KMS-11 (cell line): Measurements from ENCODE around the gene ZMYND8.

Source experiments
- H2AFZ ChIP-seq: fragments of 200-600 bp; sonication (generic); 2 replicates; pipeline ENCODE4 v1.6.1; 2016; ENCODE audit warnings: antibody characterized with exemption, mixed run types, low read depth
- H3K27ac ChIP-seq: fragments of 200-600 bp; sonication (generic); 2 replicates; pipeline ENCODE4 v1.6.1; 2016; ENCODE audit warnings: mild to moderate bottlenecking, mixed run types
- H3K27me3 ChIP-seq: fragments of 200-600 bp; sonication (generic); 2 replicates; pipeline ENCODE4 v1.6.1; 2017; ENCODE audit warnings: mild to moderate bottlenecking, low read depth, mixed run types, moderate library complexity; ENCODE audit not compliant: insufficient read depth
- H3K36me3 ChIP-seq: fragments of 200-600 bp; sonication (generic); 2 replicates; pipeline ENCODE4 v1.6.1; 2017; ENCODE audit warnings: mild to moderate bottlenecking, mixed run types; ENCODE audit not compliant: insufficient read depth
- H3K4me1 ChIP-seq: fragments of 200-600 bp; sonication (generic); 2 replicates; pipeline ENCODE4 v1.6.1; 2016; ENCODE audit warnings: mild to moderate bottlenecking, low read depth, mixed run types; ENCODE audit not compliant: poor library complexity, severe bottlenecking
- H3K4me2 ChIP-seq: fragments of 200-600 bp; sonication (generic); 2 replicates; pipeline ENCODE4 v1.7.0; 2016; ENCODE audit warnings: mild to moderate bottlenecking, mixed run types
- H3K4me3 ChIP-seq: fragments of 200-600 bp; sonication (generic); IDR thresholded peaks from 2 replicates; pipeline ENCODE4 v1.6.1; 2017; ENCODE audit warnings: low read depth, low read length, mixed read lengths; ENCODE audit not compliant: insufficient read depth
- H3K79me2 ChIP-seq: fragments of 200-600 bp; sonication (generic); 2 replicates; pipeline ENCODE4 v1.6.1; 2016; ENCODE audit warnings: low read depth, mixed run types; ENCODE audit not compliant: insufficient read depth
- H3K9ac ChIP-seq: fragments of 200-600 bp; sonication (generic); 2 replicates; pipeline ENCODE4 v1.6.1; 2016; ENCODE audit warnings: mild to moderate bottlenecking, mixed run types
- H4K20me1 ChIP-seq: fragments of 200-600 bp; sonication (generic); 2 replicates; pipeline ENCODE4 v1.6.1; 2016; ENCODE audit warnings: mild to moderate bottlenecking, mixed run types; ENCODE audit not compliant: insufficient read depth
- CTCF ChIP-seq: fragments of 200-600 bp; sonication (generic); conservative IDR thresholded peaks from 2 replicates; pipeline ENCODE4 v1.6.1; 2017; ENCODE audit warnings: low read depth, mild to moderate bottlenecking, antibody characterized with exemption, low read length, moderate library complexity, mixed read lengths

Gene ZMYND8

GRCh38 chr20:47311967-47312681 lies 44.4 kb downstream of the ZMYND8 start:
- H3K79me2 ChIP-seq: peaks cover 12% of the 10 kb centered on the region; the same call in 1 of the 2 replicates
- TF ChIP-seq CTCF: no peak
- no peak overlapping the region for H3K4me3 ChIP-seq
- H3K36me3 ChIP-seq: no peaks in the 10 kb centered on the region; the same call in 1 of the 2 replicates
- no peaks in the 10 kb centered on the region for H4K20me1 ChIP-seq
- no peak overlapping the region for H2AFZ ChIP-seq
- H3K27ac ChIP-seq: no peak overlapping the region
- no peak overlapping the region for H3K9ac ChIP-seq
- H3K4me1 ChIP-seq: no peaks in the 10 kb centered on the region
- H3K27me3 ChIP-seq: no peaks in the 10 kb centered on the region
- no peak overlapping the region for H3K4me2 ChIP-seq

DNA sequence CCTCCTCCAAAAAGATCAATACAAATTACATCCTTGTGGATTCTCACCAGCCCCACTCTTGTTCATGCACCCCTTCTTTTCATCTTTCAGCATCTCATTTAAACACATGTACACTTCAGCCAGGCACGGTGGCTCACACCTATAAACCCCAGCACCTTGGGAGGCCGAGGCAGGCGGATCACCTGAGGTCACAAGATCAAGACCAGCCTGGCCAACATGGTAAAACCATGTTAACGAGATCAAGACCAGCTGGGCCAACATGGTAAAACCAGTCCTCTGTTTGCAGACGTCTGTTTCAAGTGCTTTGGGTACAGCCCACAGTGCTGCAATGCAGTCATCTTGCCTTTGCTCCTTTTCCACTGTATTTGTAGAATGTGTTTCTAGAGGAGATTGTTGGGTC lies 45.3 kb downstream of the ZMYND8 start:
- H4K20me1 ChIP-seq: no peaks in the 10 kb centered on the region
- TF ChIP-seq CTCF: no peak
- no peak overlapping the region for H2AFZ ChIP-seq
- no peak overlapping the region for H3K4me3 ChIP-seq
- no peaks in the 10 kb centered on the region; the same call in 1 of the 2 replicates for H3K36me3 ChIP-seq
- no peak overlapping the region for H3K9ac ChIP-seq
- H3K27ac ChIP-seq: no peak overlapping the region
- no peak overlapping the region for H3K4me2 ChIP-seq
- no peaks in the 10 kb centered on the region for H3K4me1 ChIP-seq
- no peaks in the 10 kb centered on the region for H3K27me3 ChIP-seq
- H3K79me2 ChIP-seq: peaks cover 12% of the 10 kb centered on the region; the same call in 1 of the 2 replicates

DNA sequence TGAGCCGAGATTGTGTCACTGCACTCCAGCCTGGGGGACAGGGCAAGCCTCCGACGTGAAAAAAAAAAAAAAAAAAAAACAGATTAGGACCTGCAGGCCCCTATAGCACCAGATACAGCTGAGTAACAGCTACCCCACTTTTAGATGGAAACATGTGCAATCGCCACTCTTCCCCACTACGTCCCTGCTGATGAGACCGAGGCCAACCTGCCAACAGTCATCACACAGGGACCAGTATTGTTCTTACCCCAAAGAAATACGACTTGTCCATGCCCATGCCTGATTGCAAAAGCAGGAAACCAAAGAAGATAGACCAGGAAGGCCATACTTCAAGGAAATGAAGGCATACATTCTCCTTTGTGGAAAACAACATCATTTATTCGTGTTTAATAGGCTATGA lies 45.8 kb downstream of the ZMYND8 start:
- Histone ChIP-seq H3K79me2 (peaks cover 12% of the 10 kb centered on the region; the same call in 1 of the 2 replicates), H2AFZ (no peak overlapping the region), H3K27ac (no peak overlapping the region), H3K4me3 (no peak overlapping the region), H3K36me3 (no peaks in the 10 kb centered on the region; the same call in 1 of the 2 replicates), H3K27me3 (no peaks in the 10 kb centered on the region), H3K4me2 (no peak overlapping the region), H3K4me1 (no peaks in the 10 kb centered on the region), H4K20me1 (no peaks in the 10 kb centered on the region), H3K9ac (no peak overlapping the region)
- TF ChIP-seq CTCF: no peak

- H3K36me3 ChIP-seq: no peaks in the 10 kb centered on the region; the same call in 1 of the 2 replicates
- no peaks in the 10 kb centered on the region for H3K4me1 ChIP-seq
- H3K27me3 ChIP-seq: no peaks in the 10 kb centered on the region
- H4K20me1 ChIP-seq: no peaks in the 10 kb centered on the region
- TF ChIP-seq CTCF: no peak
- H3K9ac ChIP-seq: no peak overlapping the region
- H3K4me2 ChIP-seq: no peak overlapping the region
- H2AFZ ChIP-seq: no peak overlapping the region
- H3K4me3 ChIP-seq: no peak overlapping the region
- H3K27ac ChIP-seq: no peak overlapping the region
- H3K79me2 ChIP-seq: peaks cover 8% of the 10 kb centered on the region; the same call in 1 of the 2 replicates
These were observed 46.6 kb downstream of the ZMYND8 start for GRCh38 chr20:47309806-47310426.
